ENCODE data around the gene HOXC6.

- no peak for TF ChIP-seq POLR2AphosphoS5 (IDR thresholded peaks at IDR 0.05)
- TF ChIP-seq POLR2A (IDR thresholded peaks at IDR 0.05) = no peak
- no peak for TF ChIP-seq CTCF (IDR thresholded peaks at IDR 0.05)
Measured at GRCh38 chr12:53996240-53997203, 31.7 kb upstream of the HOXC6 start.

Measured in stomach (tissue), 4 donors.